ENCODE data around the gene PLXNA4.
A peak's percentile ranks its signal among the peaks of the same experiment; 100 is the strongest.

PLXNA4 gene

GRCh38 chr7:132142006-132142405 lies 434.3 kb downstream of the PLXNA4 start:
- no peak overlapping the region for H3K27ac ChIP-seq (ENCODE audit: extremely low read depth, low read depth, low read length)
- ChIA-PET CTCF (no interaction called here), POLR2A (no interaction called here)
- TF ChIP-seq ZIC2 (tag by site-specific recombination; IDR thresholded peaks at IDR 0.05), result 0 out of 2 replicates have a peak, but pooled peaks have one; percentile 9
- TF ChIP-seq ZNF2 (tag by site-specific recombination; IDR thresholded peaks at IDR 0.05), result no peak
- TF ChIP-seq, protein P1, sequence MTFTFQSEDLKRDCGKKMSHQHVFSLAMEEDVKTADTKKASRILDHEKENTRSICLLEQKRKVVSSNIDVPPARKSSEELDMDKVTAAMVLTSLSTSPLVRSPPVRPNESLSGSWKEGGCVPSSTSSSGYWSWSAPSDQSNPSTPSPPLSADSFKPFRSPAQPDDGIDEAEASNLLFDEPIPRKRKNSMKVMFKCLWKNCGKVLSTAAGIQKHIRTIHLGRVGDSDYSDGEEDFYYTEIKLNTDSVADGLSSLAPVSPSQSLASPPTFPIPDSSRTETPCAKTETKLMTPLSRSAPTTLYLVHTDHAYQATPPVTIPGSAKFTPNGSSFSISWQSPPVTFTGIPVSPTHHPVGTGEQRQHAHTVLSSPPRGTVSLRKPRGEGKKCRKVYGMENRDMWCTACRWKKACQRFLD (tag by site-specific recombination; IDR thresholded peaks at IDR 0.05), result no peak
- H3K4me3 ChIP-seq (ENCODE audit: low read depth, low read length), result no peak overlapping the region
- 0 out of 2 replicates have a peak, but pooled peaks cover 2% of the 10 kb centered on the region for H3K4me1 ChIP-seq (ENCODE audit: control insufficient read depth, insufficient read depth, low read length)
- no peaks in the 10 kb centered on the region for H3K9me3 ChIP-seq (ENCODE audit: control insufficient read depth, insufficient read depth, low read depth, low read length)
- H3K36me3 ChIP-seq (ENCODE audit: control insufficient read depth in 2 of 2, insufficient read depth in 1 of 2, low read length in 2 of 2), result no peaks in the 10 kb centered on the region

GRCh38 chr7:132141109-132141508 lies 435.2 kb downstream of the PLXNA4 start:
- H3K4me3 ChIP-seq (ENCODE audit: low read depth, low read length), result no peak overlapping the region
- ChIA-PET POLR2A (no interaction called here), CTCF (no interaction called here)
- H3K4me1 ChIP-seq (ENCODE audit: control insufficient read depth, insufficient read depth, low read length), result 0 out of 2 replicates have a peak, but pooled peaks cover 2% of the 10 kb centered on the region
- no peaks in the 10 kb centered on the region for H3K36me3 ChIP-seq (ENCODE audit: control insufficient read depth in 2 of 2, insufficient read depth in 1 of 2, low read length in 2 of 2)
- H3K9me3 ChIP-seq (ENCODE audit: control insufficient read depth, insufficient read depth, low read depth, low read length), result no peaks in the 10 kb centered on the region
- no peak overlapping the region for H3K27ac ChIP-seq (ENCODE audit: extremely low read depth, low read depth, low read length)
- TF ChIP-seq ZNF639 (tag by site-specific recombination; IDR thresholded peaks at IDR 0.05) (no peak), ZNF488 (tag by site-specific recombination; IDR thresholded peaks at IDR 0.05) (no peak), ZSCAN4 (tag by site-specific recombination; IDR thresholded peaks at IDR 0.05) (no peak), PRDM6 (tag by site-specific recombination; IDR thresholded peaks at IDR 0.05) (no peak), ZNF398 (tag by site-specific recombination; IDR thresholded peaks at IDR 0.05) (no peak), ZNF654 (tag by site-specific recombination; IDR thresholded peaks at IDR 0.05; ENCODE audit: low read depth) (no peak), ZNF19 (tag by site-specific recombination; IDR thresholded peaks at IDR 0.05; ENCODE audit: low read depth) (no peak), KLF17 (tag by site-specific recombination; IDR thresholded peaks at IDR 0.05) (no peak), ZIC2 (tag by site-specific recombination; IDR thresholded peaks at IDR 0.05) (no peak), PRDM4 (tag by site-specific recombination; IDR thresholded peaks at IDR 0.05) (no peak), ZBTB20 (tag by site-specific recombination; IDR thresholded peaks at IDR 0.05) (no peak), KLF9 (tag by site-specific recombination; IDR thresholded peaks at IDR 0.05; ENCODE audit: low read depth) (no peak), ZSCAN16 (tag by site-specific recombination; IDR thresholded peaks at IDR 0.05) (no peak), ZNF366 (tag by site-specific recombination; conservative IDR thresholded peaks at IDR 0.05) (no peak), MEIS1 (CRISPR knock-in tag; IDR thresholded peaks at IDR 0.05; ENCODE audit: borderline replicate concordance) (no peak), MYNN (tag by site-specific recombination; IDR thresholded peaks at IDR 0.05; ENCODE audit: borderline replicate concordance) (no peak), ZNF514 (tag by site-specific recombination; IDR thresholded peaks at IDR 0.05) (no peak)
- TF ChIP-seq, protein P2, sequence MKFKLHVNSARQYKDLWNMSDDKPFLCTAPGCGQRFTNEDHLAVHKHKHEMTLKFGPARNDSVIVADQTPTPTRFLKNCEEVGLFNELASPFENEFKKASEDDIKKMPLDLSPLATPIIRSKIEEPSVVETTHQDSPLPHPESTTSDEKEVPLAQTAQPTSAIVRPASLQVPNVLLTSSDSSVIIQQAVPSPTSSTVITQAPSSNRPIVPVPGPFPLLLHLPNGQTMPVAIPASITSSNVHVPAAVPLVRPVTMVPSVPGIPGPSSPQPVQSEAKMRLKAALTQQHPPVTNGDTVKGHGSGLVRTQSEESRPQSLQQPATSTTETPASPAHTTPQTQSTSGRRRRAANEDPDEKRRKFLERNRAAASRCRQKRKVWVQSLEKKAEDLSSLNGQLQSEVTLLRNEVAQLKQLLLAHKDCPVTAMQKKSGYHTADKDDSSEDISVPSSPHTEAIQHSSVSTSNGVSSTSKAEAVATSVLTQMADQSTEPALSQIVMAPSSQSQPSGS (tag by site-specific recombination; IDR thresholded peaks at IDR 0.05; ENCODE audit: low read depth), result no peak

Data from HEK293 (cell line).